C4-2B (cell line): ENCODE measurements around the gene ADORA3.

Source experiments
- H3K27ac ChIP-seq: fragments of 450-650 bp; 2 replicates; pipeline ENCODE4 v1.5.1; 2017
- ZFX ChIP-seq: fragments of 450-650 bp; IDR thresholded peaks from 2 replicates; pipeline ENCODE4 v1.6.1; 2017
- TF ChIP-seq, protein P1 (sequence below): fragments of 450-650 bp; conservative IDR thresholded peaks from 2 replicates; pipeline ENCODE4 v1.5.1; 2017; ENCODE audit warnings: mild to moderate bottlenecking

ADORA3 gene

DNA sequence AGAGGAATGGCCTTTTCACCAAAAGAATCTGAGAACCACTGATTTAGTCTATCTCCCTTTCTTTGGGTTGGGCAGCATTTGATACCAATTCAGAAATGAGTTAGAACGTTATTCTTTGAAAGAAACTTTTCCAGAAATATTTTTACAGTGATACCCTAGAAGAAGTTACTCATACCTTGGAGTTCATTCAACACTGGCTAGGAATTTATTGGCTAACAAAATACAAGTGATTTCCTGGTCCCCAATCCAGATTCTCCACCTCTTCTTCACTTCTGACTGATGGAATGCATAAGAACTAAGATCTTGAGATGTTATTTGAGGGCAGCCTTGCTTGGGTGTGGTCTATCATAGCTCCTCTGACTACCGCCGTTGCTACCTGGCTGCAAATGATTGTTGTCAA, 20.3 kb downstream of the ADORA3 start:
- TF ChIP-seq ZFX, result no peak
- TF ChIP-seq, protein P1, sequence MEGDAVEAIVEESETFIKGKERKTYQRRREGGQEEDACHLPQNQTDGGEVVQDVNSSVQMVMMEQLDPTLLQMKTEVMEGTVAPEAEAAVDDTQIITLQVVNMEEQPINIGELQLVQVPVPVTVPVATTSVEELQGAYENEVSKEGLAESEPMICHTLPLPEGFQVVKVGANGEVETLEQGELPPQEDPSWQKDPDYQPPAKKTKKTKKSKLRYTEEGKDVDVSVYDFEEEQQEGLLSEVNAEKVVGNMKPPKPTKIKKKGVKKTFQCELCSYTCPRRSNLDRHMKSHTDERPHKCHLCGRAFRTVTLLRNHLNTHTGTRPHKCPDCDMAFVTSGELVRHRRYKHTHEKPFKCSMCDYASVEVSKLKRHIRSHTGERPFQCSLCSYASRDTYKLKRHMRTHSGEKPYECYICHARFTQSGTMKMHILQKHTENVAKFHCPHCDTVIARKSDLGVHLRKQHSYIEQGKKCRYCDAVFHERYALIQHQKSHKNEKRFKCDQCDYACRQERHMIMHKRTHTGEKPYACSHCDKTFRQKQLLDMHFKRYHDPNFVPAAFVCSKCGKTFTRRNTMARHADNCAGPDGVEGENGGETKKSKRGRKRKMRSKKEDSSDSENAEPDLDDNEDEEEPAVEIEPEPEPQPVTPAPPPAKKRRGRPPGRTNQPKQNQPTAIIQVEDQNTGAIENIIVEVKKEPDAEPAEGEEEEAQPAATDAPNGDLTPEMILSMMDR, result no peak

DNA sequence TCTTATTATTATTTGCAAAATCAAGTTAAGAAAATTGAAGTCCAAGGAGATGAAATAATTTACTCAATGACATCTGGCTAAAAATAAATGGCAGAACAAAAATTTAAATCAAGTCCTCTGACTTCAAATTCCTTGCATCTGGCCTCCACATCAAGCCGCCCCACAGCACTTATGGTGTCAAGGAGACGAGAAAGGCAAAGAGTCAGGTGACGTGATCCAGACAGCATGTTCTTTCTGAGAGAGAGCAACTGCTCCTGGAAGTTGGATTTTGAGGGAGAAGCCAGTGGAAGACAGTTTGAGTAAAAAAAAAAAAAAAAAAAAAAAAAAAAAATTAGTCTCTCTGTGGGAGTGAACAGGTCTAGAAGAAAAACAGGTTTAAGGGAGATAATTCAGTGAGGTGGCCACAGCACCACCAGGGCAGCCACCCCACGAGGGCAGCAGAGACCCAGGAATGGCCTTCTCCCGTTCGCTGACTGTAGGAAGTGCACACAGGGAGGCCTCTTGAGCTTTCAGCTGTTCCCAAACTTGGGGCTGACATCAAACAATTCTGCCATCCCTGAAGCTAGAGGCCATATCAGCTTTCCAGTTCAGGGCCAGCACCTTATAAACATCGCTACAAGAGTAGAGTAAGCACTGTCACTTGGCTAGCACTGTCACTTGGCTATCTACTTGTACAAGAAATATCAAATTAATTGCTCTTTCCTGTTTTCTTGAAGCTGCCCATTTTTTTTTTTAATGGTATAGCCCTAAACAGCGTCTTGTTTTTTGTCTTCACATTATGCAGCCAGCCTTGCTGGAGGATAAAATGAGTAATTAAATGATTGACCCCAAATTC, 21.8 kb downstream of the ADORA3 start:
- no peak overlapping the region for H3K27ac ChIP-seq
- TF ChIP-seq, protein P1, result peak; percentile 88
- no peak for TF ChIP-seq ZFX

More for the DNA sequence above, 20.3 kb downstream of the ADORA3 start:
- H3K27ac ChIP-seq, result no peak overlapping the region

DNA sequence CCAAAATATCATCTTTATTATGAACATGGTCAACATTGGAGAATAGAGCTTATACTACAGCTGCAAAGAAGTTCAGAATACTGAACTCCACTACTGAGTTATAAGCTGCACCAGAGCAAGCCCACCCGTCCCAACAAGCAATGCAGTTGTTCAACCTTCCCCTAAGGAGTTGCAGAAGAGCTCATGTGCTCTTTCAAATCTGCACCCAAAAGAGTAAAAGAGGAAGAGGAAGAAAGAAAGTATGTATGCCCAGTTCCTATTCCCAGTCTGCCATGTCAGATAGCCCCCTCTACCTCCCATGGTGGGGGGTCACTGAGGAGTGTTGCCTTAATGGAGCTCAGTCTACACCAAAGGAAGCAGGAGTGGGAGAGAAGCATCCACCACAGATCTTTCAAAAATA, 22.8 kb downstream of the ADORA3 start:
- no peak overlapping the region for H3K27ac ChIP-seq
- TF ChIP-seq, protein P1, result no peak
- no peak for TF ChIP-seq ZFX

DNA sequence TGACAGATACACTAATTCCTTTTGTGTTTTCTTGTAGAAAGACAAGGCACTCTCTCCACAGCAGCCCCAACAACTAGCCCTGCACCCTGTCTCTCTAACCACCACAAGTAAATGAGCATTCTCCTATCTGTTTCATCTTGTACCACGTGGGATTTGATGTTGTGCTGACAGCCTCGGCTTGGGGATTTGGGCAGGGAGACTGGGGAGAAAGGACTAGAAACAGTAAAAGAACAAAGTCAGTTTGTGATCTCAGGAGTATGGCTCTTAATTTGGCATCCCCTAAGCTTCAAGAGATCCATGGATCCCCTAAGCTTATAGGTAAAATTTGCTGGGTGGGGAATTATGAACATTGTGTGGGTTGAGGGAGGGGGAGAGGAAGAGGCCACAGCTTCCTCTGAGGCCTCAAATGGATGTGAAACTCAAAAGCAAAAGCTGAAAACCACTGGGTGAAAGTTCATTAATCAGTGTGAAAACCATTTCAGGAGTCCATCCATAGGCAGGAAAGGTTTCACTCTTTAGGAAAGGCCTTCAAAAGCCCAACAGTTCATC, 26.6 kb downstream of the ADORA3 start:
- no peak overlapping the region for H3K27ac ChIP-seq
- TF ChIP-seq, protein P1, result no peak
- no peak for TF ChIP-seq ZFX

DNA sequence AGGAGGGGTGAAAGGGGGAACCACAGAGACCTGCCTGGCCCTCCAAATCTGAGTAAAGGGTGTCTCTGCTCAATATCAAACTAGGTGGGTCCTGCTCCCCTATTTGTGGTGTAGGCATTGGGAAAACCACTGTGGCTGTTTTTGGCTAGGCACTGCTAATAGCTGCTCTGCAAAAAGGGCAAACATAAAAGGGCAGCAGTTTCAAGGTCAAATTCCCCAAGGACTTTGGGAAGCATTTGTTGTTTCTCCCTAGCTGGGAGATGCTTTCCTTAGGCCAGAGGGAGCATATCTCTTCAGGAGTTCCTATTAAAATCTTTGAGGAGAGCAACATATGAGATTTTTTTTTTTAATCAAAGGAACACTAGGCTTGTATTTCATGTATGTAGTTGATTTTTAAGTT, 27.2 kb downstream of the ADORA3 start:
- no peak overlapping the region for H3K27ac ChIP-seq
- TF ChIP-seq, protein P1, result no peak
- TF ChIP-seq ZFX, result no peak

DNA sequence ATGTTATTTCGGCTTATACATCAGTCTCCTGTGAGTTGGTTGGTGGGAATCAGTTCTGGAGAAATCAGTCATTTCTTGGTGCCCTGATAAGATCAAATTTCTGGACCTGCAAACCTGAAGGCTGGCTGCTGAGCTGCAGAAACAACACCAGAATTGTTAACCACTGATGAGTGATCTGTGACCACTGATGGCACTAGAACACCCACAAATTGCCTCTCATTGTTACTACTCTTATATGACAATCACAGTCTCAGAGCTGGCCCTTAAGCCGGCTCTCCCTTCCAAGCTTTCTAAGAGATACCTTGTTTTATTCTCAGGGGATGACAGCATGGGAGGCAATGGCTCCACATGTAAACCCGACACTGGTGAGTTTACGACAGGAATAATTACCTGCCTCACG, 27.7 kb downstream of the ADORA3 start:
- TF ChIP-seq, protein P1, result no peak
- TF ChIP-seq ZFX, result no peak
- no peak overlapping the region for H3K27ac ChIP-seq

DNA sequence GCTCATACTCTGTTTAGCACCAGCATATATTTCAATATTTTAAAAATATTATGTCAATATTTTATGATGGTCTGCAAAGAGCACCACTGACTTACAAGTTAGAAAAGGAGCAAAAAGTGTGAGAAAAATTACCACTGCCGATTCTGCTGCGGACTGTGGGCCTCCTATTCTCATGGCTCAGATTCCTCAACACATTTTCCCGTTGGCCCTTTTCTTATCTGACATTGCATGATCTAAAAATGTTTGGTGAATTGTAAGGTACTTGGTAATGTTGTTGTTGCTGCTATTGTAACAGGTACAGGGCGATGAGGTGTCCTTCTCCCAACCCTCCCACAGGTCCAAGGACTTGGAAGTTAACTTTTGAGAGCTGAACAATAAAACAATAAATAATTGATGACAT, 28.9 kb downstream of the ADORA3 start:
- H3K27ac ChIP-seq, result no peak overlapping the region
- TF ChIP-seq, protein P1, result no peak
- no peak for TF ChIP-seq ZFX
